Fibroblast of skin of right quadriceps (primary cell): ENCODE measurements around the gene TNFRSF21.
A peak's percentile ranks its signal among the peaks of the same experiment; 100 is the strongest.
"Not testable (repeated sequence)": the region's sequence is repeated elsewhere in the genome, so short reads cannot be mapped to it uniquely, and the experiment has no call there.

Source experiments
- DNase-seq: peaks from one replicate; pipeline ENCODE4 v3.0.0-alpha.2; 2013

The TNFRSF21 gene

DNA sequence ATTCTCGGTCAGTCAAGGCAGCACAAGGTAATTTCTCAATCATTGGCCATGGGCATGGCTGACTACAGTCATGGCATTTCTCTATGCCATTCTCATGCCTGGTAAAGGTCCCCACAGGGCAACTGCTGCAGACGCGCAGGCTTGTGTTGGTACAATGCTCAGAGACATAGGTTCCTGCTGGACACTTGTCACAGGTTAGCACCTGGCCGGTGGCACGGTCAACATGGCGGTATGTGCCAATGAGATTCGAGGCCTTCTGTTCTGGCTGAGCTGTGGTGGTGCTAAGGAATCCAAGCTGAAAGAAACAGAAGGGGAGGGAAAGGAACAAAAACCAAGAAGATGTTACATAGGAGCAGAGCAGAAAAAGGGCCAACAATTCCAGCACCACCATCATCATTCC lies 23.4 kb downstream of the TNFRSF21 start:
- DNase-seq: no peak

DNA sequence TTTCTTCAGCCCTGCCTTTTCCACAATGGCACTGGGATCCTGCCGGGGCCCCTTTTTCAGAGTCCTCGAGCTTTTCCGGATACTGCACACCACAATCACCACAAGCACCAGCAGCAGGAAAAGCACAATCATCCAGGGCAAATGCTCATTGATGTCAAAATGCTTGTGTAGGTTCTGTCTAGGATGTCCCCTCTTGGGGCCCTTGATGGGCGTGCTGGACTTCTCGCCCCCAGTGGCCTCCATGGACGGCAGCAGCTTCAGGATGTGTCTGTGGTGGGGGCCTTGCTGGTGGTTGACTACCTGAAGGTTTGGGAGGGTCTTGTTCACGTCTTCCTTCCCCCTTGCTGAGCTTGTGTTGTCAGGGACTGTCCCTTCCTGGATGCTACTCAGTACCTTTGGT lies 25.7 kb downstream of the TNFRSF21 start:
- no peak for DNase-seq

DNA sequence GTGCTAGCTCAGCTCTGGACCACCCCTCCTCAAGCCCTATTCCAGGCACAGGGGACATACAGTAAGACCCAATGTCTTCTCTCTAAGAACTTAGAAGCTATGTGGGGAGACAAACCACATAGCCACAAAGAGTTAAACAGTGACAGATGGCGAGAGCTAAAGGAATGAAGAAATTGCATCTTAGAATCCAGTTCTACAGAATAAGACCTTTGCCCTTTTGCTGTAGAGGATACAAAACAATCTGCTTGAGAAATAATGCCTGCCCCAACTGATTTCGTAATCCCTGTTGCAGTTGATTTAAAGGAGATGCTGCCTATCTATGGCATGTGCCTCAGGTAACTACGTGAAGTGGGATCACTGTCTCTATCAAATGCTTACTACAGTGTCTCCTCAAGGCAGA lies 31.2 kb downstream of the TNFRSF21 start:
- peak; percentile 34 for DNase-seq

- DNase-seq: no peak
These were observed 32.0 kb downstream of the TNFRSF21 start for GRCh38 chr6:47277702-47278101.

GRCh38 chr6:47276377-47276776 lies 33.3 kb downstream of the TNFRSF21 start:
- no peak for DNase-seq

- no peak for DNase-seq
These were observed 34.1 kb downstream of the TNFRSF21 start for GRCh38 chr6:47275640-47276039.

DNA sequence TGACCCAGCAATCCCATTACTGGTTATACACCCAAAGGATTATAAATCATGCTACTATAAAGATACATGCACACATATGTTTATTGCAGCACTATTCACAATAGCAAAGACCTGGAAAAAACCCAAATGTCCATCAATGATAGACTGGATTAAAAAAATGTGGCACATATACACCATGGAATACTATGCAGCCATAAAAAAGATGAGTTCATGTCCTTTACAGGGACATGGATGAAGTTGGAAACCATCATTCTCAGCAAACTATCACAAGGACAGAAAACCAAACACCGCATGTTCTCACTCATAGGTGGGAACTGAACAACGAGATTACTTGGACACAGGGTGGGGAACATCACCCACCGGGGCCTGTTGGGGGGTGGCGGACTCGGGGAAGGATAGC lies 34.6 kb downstream of the TNFRSF21 start:
- not testable (repeated sequence) for DNase-seq

DNA sequence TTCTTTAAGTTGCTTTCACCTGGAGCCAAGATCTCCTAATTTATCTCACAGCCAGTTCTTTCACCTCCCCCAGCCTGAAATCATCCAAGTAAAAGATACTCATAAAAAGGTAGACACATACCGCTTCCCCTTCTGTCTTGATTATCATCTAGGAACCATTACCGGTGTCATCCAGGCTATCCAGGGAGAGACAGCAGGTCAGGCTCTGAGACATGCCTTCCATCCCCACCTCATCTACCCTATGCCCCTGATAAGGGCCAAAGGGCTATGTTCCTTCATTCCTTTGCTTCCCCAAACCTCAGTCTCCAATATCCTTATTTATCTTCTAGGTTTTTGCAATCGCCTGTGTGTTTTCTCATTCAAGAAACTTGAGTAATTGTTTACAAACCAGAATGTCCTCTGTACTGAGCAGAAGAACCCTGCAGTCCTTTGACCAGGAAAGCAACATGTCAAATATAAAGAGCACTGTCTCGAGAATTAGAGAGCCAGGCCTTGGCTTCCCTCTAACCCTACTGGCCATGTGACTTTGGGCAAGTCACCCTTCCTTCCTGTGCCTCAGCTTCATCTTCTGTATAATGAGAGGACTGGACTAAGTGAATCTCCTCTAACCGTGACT lies 41.0 kb downstream of the TNFRSF21 start:
- no peak for DNase-seq

DNA sequence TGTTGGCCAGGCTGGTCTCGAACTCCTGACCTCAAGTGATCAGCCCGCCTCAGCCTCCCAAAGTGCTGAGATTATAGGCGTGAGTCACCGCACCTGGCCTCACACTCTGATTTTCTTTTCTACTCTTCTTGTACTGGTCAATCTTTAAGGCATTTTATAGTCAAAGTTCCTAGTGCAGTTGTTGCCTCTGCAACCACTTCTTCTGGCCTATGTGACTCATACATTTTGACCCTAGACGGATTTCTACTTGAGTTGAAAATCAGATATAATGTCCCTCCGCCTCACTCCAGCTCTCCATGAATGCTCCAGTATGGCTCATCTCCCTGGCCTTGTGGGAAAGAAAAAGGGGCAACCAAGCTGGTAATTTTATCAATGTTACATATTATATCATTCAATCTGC lies 42.4 kb downstream of the TNFRSF21 start:
- no peak for DNase-seq

DNA sequence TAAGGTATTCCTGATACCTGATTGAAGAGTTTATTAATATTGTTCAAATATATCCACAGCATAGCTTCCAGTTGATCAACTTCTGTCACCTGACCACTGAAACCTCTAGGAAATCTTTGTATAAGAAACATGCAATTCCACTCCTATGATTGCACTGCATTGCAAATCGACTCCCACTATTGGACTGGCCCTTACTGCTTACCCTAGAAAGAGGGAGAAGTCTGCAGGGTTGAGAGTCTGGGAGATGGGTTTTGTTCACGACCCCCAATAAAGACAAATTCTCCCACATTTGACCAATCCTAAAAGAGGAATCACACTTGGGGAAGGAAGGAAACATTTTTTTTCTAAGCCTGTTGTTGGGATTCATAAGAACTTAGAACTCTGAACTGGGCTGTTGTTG lies 43.7 kb downstream of the TNFRSF21 start:
- no peak for DNase-seq

GRCh38 chr6:47264775-47265184 lies 44.9 kb downstream of the TNFRSF21 start:
- DNase-seq: no peak

- DNase-seq: no peak
These were observed 46.4 kb downstream of the TNFRSF21 start for GRCh38 chr6:47263268-47263667.

- no peak for DNase-seq
These were observed 47.5 kb downstream of the TNFRSF21 start for GRCh38 chr6:47262231-47262630.

DNA sequence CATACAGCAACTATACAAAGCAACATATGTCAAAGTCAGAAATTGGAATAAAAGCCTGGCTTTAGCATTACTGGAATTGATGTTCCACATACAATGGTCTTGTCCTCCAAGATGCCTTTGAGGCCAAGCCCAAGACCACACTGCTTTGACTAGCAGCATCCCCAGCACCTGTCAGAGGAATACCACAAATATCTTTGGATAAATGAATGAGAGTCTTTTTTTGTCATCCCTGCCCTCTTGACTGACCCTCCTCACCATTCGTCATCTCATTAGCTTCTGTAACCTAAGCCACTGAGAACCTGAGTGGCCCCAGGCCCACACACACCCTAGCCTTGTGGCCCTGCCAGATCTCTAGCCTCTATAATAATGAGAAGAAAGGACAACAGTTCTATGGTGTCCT lies 48.5 kb downstream of the TNFRSF21 start:
- DNase-seq: no peak

DNA sequence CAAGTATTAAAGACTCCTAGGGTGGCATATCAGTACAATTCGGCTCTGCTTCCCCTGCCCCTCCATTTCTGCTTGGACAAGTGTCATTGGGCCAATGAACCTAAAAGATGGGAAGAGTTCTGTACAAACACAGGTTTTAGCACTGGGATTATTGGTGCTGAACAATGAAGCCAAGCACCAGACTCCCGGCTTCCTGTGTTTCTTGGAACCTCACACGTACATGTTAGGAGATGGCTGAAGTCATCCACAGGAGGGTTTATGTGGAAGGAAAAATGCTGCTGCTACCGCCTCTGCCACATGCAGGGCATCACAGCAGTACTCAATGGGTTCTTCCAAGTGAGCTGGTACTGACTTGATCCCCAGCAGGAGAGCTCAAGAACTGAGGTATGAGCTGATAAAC lies 49.7 kb downstream of the TNFRSF21 start:
- DNase-seq: no peak

DNA sequence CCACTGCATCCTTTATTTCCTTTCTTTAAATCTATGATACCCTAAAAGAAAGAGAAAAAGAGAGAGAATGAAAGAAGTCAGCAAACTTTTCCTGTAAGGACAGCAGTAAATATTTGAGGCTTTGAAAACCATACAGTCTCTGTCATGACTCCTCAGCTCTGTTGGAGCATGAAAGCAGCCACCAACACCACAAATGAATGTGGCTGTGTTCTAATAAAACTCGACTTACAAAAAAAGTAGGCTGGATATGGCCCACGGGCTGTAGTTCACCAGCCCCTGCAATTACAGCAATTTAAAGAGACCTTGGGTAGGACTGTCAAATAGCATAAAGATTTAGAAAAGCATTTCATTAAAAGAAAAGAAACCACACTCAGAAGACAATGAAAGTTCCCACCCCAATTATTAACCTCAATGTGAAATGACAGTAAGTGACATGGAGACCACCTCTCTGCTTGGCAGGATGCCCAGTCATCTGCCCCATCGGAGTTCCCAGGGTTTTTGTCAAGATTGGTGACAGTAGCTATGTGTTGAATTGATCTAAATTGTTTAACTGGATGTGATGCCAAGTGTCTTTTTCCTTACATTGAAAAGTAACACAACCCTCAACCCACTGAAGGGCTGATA lies 50.9 kb downstream of the TNFRSF21 start:
- no peak for DNase-seq

DNA sequence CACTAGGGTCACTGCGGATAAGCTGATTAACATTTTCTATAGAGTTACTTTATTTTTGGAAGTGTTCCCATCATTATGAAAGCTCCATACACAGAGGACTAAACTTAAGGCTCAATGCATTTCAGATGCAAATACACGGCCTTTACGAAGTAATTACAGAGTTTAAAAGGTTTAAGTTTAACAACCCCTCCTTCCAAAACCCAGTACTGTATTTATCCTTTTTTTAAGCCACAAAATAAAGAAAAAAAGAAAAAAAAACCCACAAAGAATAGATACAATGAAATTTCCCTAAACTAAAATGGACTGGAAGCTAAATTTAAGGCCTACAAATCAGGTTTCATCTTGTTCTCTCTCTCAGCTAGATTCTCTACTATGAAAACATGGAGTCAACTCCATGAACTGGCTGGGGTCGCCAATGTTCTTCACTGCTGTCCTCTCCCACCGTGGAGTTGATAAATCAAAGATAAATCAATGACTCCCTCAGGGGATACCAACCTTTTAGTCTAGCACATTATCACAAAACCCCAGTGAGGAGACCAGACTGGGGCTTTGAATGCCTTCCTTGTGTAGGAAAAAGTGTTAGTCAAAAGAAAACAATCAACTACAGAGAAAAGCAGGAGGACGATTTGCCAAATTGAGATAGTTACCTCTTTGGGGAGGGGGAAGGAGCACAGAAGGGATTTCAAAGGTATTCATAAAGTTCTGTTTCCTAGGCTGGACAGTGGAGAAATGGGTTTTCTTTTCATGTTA lies 52.5 kb downstream of the TNFRSF21 start:
- DNase-seq: no peak

GRCh38 chr6:47256361-47256760 lies 53.3 kb downstream of the TNFRSF21 start:
- DNase-seq: peak; percentile 6

DNA sequence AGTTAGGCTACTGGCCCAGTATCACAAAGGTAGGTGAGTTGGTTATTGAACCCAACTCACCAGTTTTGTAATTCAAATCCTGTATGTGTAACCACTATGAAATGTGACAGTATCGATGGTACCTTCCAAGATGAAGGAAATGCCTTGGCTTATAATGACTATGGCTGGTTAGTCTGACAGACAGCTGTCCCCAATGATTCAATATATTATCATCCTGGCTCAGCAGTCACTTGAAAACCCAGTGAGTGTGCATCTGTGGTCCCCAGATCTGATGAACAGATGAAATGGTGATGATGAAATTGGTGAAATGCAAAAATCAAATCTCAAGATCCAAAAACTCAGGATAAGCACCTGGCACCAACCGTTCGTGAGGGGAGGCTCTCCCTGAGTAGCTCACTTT lies 54.8 kb downstream of the TNFRSF21 start:
- DNase-seq: no peak

DNA sequence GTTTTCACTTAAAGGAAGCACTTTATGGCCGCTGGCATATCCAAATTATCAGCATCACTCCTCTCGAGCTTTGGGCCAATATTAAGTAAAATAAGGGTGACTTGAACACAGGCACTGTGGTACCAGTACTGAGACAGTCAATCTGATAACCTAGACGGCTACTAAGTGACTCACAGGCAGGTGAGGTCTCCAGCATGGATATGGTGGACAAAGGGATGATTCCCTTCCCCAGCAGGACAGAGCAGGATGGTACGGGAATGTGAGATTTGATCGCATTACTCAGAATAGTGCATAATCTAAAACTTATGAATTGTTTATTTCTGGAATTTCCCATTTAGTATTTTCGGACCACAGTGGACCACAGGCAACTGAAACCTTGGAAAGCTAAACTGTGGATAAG lies 55.7 kb downstream of the TNFRSF21 start:
- no peak for DNase-seq

GRCh38 chr6:47253136-47253535 lies 56.6 kb downstream of the TNFRSF21 start:
- no peak for DNase-seq

GRCh38 chr6:47252633-47253032 lies 57.1 kb downstream of the TNFRSF21 start:
- no peak for DNase-seq

DNA sequence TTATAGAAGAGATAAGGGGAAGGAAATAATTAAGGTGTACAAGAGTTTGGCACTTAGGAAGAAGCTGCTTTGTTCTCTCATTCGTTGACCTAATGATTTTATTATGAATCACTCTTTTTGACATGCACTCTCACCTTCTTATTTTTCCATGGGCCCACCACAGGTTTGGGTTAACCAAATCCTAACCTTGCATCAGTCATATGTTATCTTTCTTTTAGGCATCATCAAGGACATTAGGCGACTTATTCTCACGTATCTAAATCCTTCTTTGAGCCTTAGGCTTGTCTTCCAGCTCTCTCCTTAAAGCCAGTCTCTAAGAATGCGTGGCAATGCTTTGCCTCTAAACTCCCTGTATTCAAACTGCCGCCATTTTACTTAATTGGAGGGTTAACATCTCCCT lies 58.3 kb downstream of the TNFRSF21 start:
- no peak for DNase-seq

GRCh38 chr6:47250302-47250701 lies 59.4 kb downstream of the TNFRSF21 start:
- DNase-seq: no peak
